Calu3 (cell line): ENCODE data around the gene TIE1. TPM values are rescaled to one million over a fixed set of nuclear protein-coding genes. Genes with fewer than 3 reads are reported as not detected.

Source experiments
- BruUV-seq: library from RNA; stranded (reverse); fragments of 400-500 nt; replicated peaks from 2 replicates; lab custom pipeline; 2021; lab: Mats Ljungman, UMichigan
- CTCF ChIA-PET: fragments of 300-600 bp; sonication (Branson Sonifier 250); formaldehyde crosslinking; loops from one replicate; lab custom pipeline; 2022; ENCODE audit warnings: antibody characterized with exemption; lab: Charles Lee
- DNase-seq: peaks from one replicate; pipeline ENCODE4 v3.0.0; 2022
- H3K27ac Mint-ChIP-seq: one replicate; pipeline ENCODE4 v1.8.0; 2022; ENCODE audit warnings: mixed read lengths; ENCODE audit not compliant: unreplicated experiment
- H3K27me3 Mint-ChIP-seq: one replicate; pipeline ENCODE4 v1.8.0; 2022; ENCODE audit warnings: mixed read lengths; ENCODE audit not compliant: unreplicated experiment
- H3K36me3 Mint-ChIP-seq: one replicate; pipeline ENCODE4 v1.8.0; 2022; ENCODE audit warnings: mild to moderate bottlenecking, moderate library complexity, mixed read lengths; ENCODE audit not compliant: insufficient read depth, unreplicated experiment
- H3K4me1 Mint-ChIP-seq: one replicate; pipeline ENCODE4 v1.8.0; 2022; ENCODE audit warnings: mild to moderate bottlenecking, low read depth, mixed read lengths; ENCODE audit not compliant: unreplicated experiment
- H3K4me3 Mint-ChIP-seq: one replicate; pipeline ENCODE4 v1.8.0; 2022; ENCODE audit warnings: mild to moderate bottlenecking, low read depth, moderate library complexity, mixed read lengths; ENCODE audit not compliant: unreplicated experiment
- H3K9me3 Mint-ChIP-seq: one replicate; pipeline ENCODE4 v1.8.0; 2022; ENCODE audit warnings: low read depth, mixed read lengths; ENCODE audit not compliant: unreplicated experiment
- CTCF ChIP-seq: fragments of 200-600 bp; IDR thresholded peaks from one replicate; pipeline ENCODE4 v1.8.0; 2022; ENCODE audit warnings: antibody characterized with exemption; ENCODE audit not compliant: unreplicated experiment
- intact Hi-C: fragments of 100-400 bp; cut with micrococcal nuclease; formaldehyde crosslinking; loops from one replicate; pipeline ENCODE4 v1.10.0; 2022; ENCODE audit not compliant: unreplicated experiment
- total RNA-seq: library from RNA; stranded (reverse); gene quantifications from 2 replicates; pipeline ENCODE4 v1.2.3, GENCODE V29; 2022

Gene TIE1
- total RNA-seq, 1 experiment from 2014 or later, result not detected

GRCh38 chr1:43269627-43270375, 31.0 kb upstream of the TIE1 start, which contains the start of gene TMEM125:
TMEM125 (plus strand) TSS chr1:43269983; CDS start chr1:43272723, 2,740 bp downstream.
- CTCF ChIA-PET, result interaction anchor here (0.7 to 1.3 kb wide), 4 partner anchors 16 to 79 kb away, joined by 3 to 4 read pairs (median 3); partner anchors contain the start of gene C1orf210
- Mint-ChIP-seq H3K27ac (peak within 1 kb of the TSS; percentile 92), H3K4me3 (peak within 1 kb of the TSS; percentile 82), H3K36me3 (peaks cover 31% of the 10 kb centered on the region), H3K4me1 (peaks cover 31% of the 10 kb centered on the region), H3K27me3 (no peaks in the 10 kb centered on the region), H3K9me3 (no peaks in the 10 kb centered on the region)
- no peak for DNase-seq
- no peak for TF ChIP-seq CTCF
- BruUV-seq, result TSS peak; percentile 41
- intact Hi-C loops, result loop anchor here (2.0 kb wide), 1 partner anchor 15 kb away; the partner anchor contains the start of gene C1orf210

GRCh38 chr1:43270421-43271095, 30.2 kb upstream of the TIE1 start:
- Mint-ChIP-seq H3K4me1 (peaks cover 31% of the 10 kb centered on the region), H3K27me3 (no peaks in the 10 kb centered on the region), H3K4me3 (peak overlapping the region; percentile 82), H3K27ac (peak overlapping the region; percentile 92), H3K36me3 (peaks cover 36% of the 10 kb centered on the region), H3K9me3 (no peaks in the 10 kb centered on the region)
- TF ChIP-seq CTCF, result no peak
- peak; percentile 87 for DNase-seq
- intact Hi-C loops, result loop anchor here (2.0 kb wide), 1 partner anchor 14 kb away; the partner anchor contains the start of gene C1orf210
- BruUV-seq, result no TSS peak
- CTCF ChIA-PET, result interaction anchor here (0.7 to 1.3 kb wide), 4 partner anchors 15 to 78 kb away, joined by 3 to 4 read pairs (median 3); partner anchors contain the start of gene C1orf210

GRCh38 chr1:43271186-43272118, 29.3 kb upstream of the TIE1 start:
- no peak for DNase-seq
- H3K27ac Mint-ChIP-seq, result peak overlapping the region; percentile 92
- CTCF ChIA-PET, result interaction anchor here (0.9 to 1.3 kb wide), 3 partner anchors 14 to 77 kb away, joined by 3 to 4 read pairs (median 3); partner anchors contain the start of gene C1orf210

More at GRCh38 chr1:43271186-43272118, 29.3 kb upstream of the TIE1 start:
- peaks cover 31% of the 10 kb centered on the region for H3K4me1 Mint-ChIP-seq
- no peaks in the 10 kb centered on the region for H3K27me3 Mint-ChIP-seq
- peaks cover 36% of the 10 kb centered on the region for H3K36me3 Mint-ChIP-seq
- H3K9me3 Mint-ChIP-seq, result no peaks in the 10 kb centered on the region
- H3K4me3 Mint-ChIP-seq, result peak overlapping the region; percentile 82
- intact Hi-C loops, result loop anchor here (2.0 kb wide), 1 partner anchor 13 kb away; the partner anchor contains the start of gene C1orf210
- TF ChIP-seq CTCF, result no peak
- TSS peak; percentile 81 for BruUV-seq
